ENCODE results near the gene PTPRT. TPM values are rescaled to one million over a fixed set of nuclear protein-coding genes. Genes with fewer than 3 reads are reported as not detected.

PTPRT gene
- total and polyA plus RNA-seq, 2 of the 13 experiments (the other 11 are each of a cell fraction or from before 2014, with no cell fraction given) = under 0.01 to 0.09 TPM

- FAIRE-seq = no peak
- POLR2A ChIA-PET = no interaction called here
- BruUV-seq (replicated peaks) = no TSS peak
- H3K27me3 ChIP-seq (ENCODE audit: control insufficient read depth in 1 of 2, insufficient read depth in 2 of 2, low read length in 2 of 2) = peaks cover 3 to 48% of the 10 kb centered on the region in 2 experiments; a peak in 3 of 5 replicates
- no peak overlapping the region for H2AFZ ChIP-seq (ENCODE audit: low read length)
- H3K79me2 ChIP-seq (ENCODE audit: insufficient read depth, low read length) = no peaks in the 10 kb centered on the region
- no peak for DNase-seq (ENCODE audit: low spot score)
- intact Hi-C loops (cut with micrococcal nuclease; ENCODE audit: unreplicated experiment) (no loop called here), in situ Hi-C loops (cut with HindIII; ENCODE audit: extremely low pct_ligation_motif_present, low pct_unique_long_range_greater_than_20kb) (loop anchor here (10.0 kb wide), 1 partner anchor 991 kb away; no protein-coding TSS in a partner anchor)
- no peak overlapping the region for H3K4me2 ChIP-seq (ENCODE audit: low read depth, low read length)
- WGBS (ENCODE audit: low lambda C conversion rate) = 1% methylated on average over 3 of the region's 3 CpGs
- H3K36me3 ChIP-seq (replicated peaks in 1 of 2; ENCODE audit: control insufficient read depth in 1 of 2, insufficient read depth in 2 of 2, low read length in 2 of 2) = no peaks in the 10 kb centered on the region
- ATAC-seq = no peak
- no peaks in the 10 kb centered on the region; the same call in 1 of the 2 replicates for H4K20me1 ChIP-seq (ENCODE audit: insufficient read depth, low read length)
- TF ChIP-seq SIX4 (CRISPR knock-in tag; IDR thresholded peaks at IDR 0.05) = no peak
- no peak for TF ChIP-seq KAT8 (CRISPR knock-in tag; IDR thresholded peaks at IDR 0.05)
- no peak for TF ChIP-seq MAFF (IDR thresholded peaks at IDR 0.05; ENCODE audit: low read depth, low read length)
- no peak for TF ChIP-seq HNRNPK (IDR thresholded peaks at IDR 0.05; ENCODE audit: low read depth, low read length, poor library complexity, severe bottlenecking)
- TF ChIP-seq ZNF136 (CRISPR knock-in tag; IDR thresholded peaks at IDR 0.05; ENCODE audit: low read depth) = no peak
- TF ChIP-seq, protein P1, sequence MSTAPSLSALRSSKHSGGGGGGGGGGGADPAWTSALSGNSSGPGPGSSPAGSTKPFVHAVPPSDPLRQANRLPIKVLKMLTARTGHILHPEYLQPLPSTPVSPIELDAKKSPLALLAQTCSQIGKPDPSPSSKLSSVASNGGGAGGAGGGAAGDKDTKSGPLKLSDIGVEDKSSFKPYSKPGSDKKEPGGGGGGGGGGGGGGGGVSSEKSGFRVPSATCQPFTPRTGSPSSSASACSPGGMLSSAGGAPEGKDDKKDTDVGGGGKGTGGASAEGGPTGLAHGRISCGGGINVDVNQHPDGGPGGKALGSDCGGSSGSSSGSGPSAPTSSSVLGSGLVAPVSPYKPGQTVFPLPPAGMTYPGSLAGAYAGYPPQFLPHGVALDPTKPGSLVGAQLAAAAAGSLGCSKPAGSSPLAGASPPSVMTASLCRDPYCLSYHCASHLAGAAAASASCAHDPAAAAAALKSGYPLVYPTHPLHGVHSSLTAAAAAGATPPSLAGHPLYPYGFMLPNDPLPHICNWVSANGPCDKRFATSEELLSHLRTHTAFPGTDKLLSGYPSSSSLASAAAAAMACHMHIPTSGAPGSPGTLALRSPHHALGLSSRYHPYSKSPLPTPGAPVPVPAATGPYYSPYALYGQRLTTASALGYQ (CRISPR knock-in tag; IDR thresholded peaks at IDR 0.05) = no peak
- no peak for TF ChIP-seq FOXP4 (CRISPR knock-in tag; IDR thresholded peaks at IDR 0.05)
- TF ChIP-seq KLF16 (CRISPR knock-in tag; IDR thresholded peaks at IDR 0.05) = no peak
- no peak for TF ChIP-seq HNRNPH1 (optimal IDR thresholded peaks at IDR 0.05; ENCODE audit: low read depth, low read length)
- no peak for TF ChIP-seq ZNF562 (CRISPR knock-in tag; IDR thresholded peaks at IDR 0.05; ENCODE audit: borderline replicate concordance)
- no peak overlapping the region for H3K4me3 ChIP-seq (replicated peaks in 1 of 3; ENCODE audit: insufficient read depth in 1 of 3, low read depth in 2 of 3, low read length in 3 of 3)
- H3K9me3 ChIP-seq (ENCODE audit: low read length) = no peaks in the 10 kb centered on the region
- H3K27ac ChIP-seq (ENCODE audit: extremely low read length, insufficient read depth, low read length) = no peak overlapping the region
- no peak overlapping the region for H3K9ac ChIP-seq (ENCODE audit: insufficient read depth, low read depth, low read length)
- CTCF ChIA-PET (ENCODE audit: low intra/inter-chr PET ratio, low total read pairs) = no interaction called here
- H3K4me1 ChIP-seq (ENCODE audit: insufficient read depth, low read length) = no peaks in the 10 kb centered on the region
Observed at GRCh38 chr20:43196243-43196642, 6.5 kb upstream of the PTPRT start.
